ENCODE results near the gene MED16.
"Not testable (repeated sequence)": the region's sequence is repeated elsewhere in the genome, so short reads cannot be mapped to it uniquely, and the experiment has no call there.

The MED16 gene

GRCh38 chr19:825897-826644, 66.9 kb downstream of the MED16 start:
- DNase-seq, result no peak

GRCh38 chr19:824885-825284, 68.1 kb downstream of the MED16 start:
- DNase-seq, result no peak

- no peak for DNase-seq
Observed at GRCh38 chr19:823565-824121, 69.3 kb downstream of the MED16 start.

- DNase-seq, result no peak
Observed at GRCh38 chr19:821825-822503, 71.0 kb downstream of the MED16 start, which contains the start of gene PLPPR3. TSS of gene PLPPR3 (minus strand) at chr19:821955. CDS start at chr19:821559, 396 bp downstream.

GRCh38 chr19:821231-821824, 71.7 kb downstream of the MED16 start:
- no peak for DNase-seq

- DNase-seq, result not testable (repeated sequence)
Observed at GRCh38 chr19:820212-820611, 72.8 kb downstream of the MED16 start.

Data from fibroblast of skin of abdomen (primary cell).